Activated naive CD8-positive, alpha-beta T cell (primary cell): Measurements from ENCODE around the gene STK32B.

Experiments used
- H3K27ac Mint-ChIP-seq: one replicate; pipeline ENCODE4 v1.8.0; 2021; ENCODE audit warnings: mixed read lengths
- H3K27me3 Mint-ChIP-seq: one replicate; pipeline ENCODE4 v1.8.0; 2021; ENCODE audit warnings: mixed read lengths
- H3K36me3 Mint-ChIP-seq: one replicate; pipeline ENCODE4 v1.8.0; 2021; ENCODE audit warnings: mixed read lengths
- H3K4me1 Mint-ChIP-seq: one replicate; pipeline ENCODE4 v1.8.0; 2021; ENCODE audit warnings: low read depth, mixed read lengths
- H3K4me3 Mint-ChIP-seq: one replicate; pipeline ENCODE4 v1.8.0; 2021; ENCODE audit warnings: mild to moderate bottlenecking, mixed read lengths
- H3K9me3 Mint-ChIP-seq: one replicate; pipeline ENCODE4 v1.8.0; 2021; ENCODE audit warnings: low read depth, mixed read lengths

STK32B gene

DNA sequence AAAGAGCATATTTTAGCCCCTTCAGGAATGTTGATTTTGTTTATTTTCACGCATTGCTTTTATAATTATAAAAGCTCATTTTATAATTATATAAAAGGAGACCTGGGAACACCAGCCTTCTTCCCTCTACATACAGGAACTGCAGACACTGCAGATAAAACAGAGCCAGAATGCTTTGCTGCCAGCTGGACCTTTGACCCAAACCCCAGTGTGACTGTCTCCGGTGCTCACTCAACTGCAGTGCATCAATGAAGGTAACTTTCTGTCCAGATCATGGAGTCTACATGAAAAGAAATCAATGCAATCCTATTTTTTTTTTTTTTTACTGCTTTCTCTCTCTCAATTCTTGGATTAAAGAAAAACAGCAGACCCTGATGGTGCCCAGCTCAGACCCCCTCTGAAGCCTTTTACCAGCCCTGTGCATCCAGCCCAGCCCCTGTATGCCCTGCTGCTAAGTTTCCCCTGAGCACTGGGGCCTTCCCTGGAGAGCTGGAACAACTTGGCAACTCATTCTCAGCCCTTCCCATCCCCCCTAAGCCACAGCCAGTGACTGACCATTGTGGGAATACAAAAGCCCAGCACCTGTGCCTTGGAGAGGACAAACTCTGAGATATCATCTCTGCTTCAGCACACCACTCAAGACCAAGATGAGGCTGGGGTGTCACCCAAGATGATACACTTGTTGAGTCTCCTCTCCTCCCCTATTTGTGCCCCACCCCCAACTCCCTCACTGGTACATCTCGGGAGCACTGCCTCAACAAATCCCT, 475.0 kb downstream of the STK32B start:
- Mint-ChIP-seq H3K27ac (no peak overlapping the region), H3K9me3 (no peaks in the 10 kb centered on the region), H3K36me3 (no peaks in the 10 kb centered on the region), H3K4me3 (no peak overlapping the region), H3K27me3 (no peaks in the 10 kb centered on the region), H3K4me1 (no peaks in the 10 kb centered on the region)

DNA sequence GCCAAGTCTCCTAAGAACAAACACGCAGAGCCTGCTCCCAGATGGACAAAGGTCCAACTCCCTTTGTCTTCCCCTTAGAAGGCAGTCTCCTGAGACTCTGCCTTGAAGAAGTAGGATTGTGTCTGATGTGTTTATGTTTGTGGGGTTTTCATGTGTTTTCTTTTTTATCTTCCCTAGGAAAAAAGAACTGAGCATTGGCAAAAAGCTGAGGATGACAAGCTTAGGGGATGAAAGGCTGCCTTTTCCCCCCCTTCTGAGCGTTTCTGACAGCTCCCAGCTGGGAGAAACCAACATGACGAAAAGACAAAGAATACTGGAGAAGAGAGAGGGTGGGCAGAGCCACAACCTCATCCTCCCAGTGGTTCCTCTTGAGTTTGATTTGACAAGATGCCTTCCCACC, 475.9 kb downstream of the STK32B start:
- no peaks in the 10 kb centered on the region for H3K4me1 Mint-ChIP-seq
- no peak overlapping the region for H3K4me3 Mint-ChIP-seq

GRCh38 chr4:5528031-5528436, 476.8 kb downstream of the STK32B start:
- H3K27me3 Mint-ChIP-seq = peaks cover 3% of the 10 kb centered on the region
- no peaks in the 10 kb centered on the region for H3K36me3 Mint-ChIP-seq
- H3K9me3 Mint-ChIP-seq = no peaks in the 10 kb centered on the region
- no peaks in the 10 kb centered on the region for H3K4me1 Mint-ChIP-seq
- H3K4me3 Mint-ChIP-seq = no peak overlapping the region
- H3K27ac Mint-ChIP-seq = no peak overlapping the region

More for the DNA sequence above, 475.9 kb downstream of the STK32B start:
- H3K36me3 Mint-ChIP-seq = no peaks in the 10 kb centered on the region
- H3K9me3 Mint-ChIP-seq = no peaks in the 10 kb centered on the region
- no peak overlapping the region for H3K27ac Mint-ChIP-seq
- peaks cover 1% of the 10 kb centered on the region for H3K27me3 Mint-ChIP-seq

DNA sequence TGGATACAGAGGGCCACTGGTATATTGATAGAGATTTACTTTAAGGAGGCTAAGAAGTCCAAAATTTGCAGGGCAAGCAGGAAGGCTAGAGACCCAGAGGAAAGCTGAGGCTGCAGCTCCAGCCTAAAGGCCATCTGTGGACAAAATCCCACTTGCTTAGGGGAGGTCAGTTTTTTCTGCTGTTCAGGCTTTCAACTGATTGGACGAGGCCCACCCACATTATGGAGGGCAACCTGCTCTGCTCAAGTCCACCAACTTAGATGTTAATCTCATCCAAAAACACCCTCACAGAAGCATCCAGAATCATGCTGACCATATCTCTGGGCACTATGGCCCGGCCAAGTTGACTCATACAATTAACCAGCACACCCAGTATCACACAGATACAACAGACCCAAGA, 480.8 kb downstream of the STK32B start:
- Mint-ChIP-seq H3K27ac (no peak overlapping the region), H3K4me1 (no peaks in the 10 kb centered on the region), H3K9me3 (peaks cover 4% of the 10 kb centered on the region), H3K36me3 (peaks cover 3% of the 10 kb centered on the region), H3K27me3 (peaks cover 3% of the 10 kb centered on the region), H3K4me3 (no peak overlapping the region)

DNA sequence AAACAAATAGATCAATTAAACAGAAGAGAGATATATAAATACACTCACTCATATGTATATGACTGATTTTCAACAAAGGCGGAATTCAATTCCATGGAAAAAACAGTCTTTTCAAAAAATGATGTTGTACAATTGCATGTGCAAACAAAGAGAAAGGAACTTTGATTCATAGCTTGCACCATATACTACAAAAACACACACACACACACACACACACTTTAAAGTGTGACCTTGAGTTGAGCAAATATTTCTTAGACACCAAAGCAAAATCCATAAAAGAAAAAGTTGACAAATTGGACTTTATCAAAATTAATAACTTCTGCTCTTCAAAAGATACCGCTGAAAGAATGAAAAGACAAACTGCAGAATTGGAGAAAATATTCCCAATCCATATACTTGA, 488.3 kb downstream of the STK32B start:
- H3K9me3 Mint-ChIP-seq = peaks cover 4% of the 10 kb centered on the region
- no peak overlapping the region for H3K4me3 Mint-ChIP-seq
- no peaks in the 10 kb centered on the region for H3K27me3 Mint-ChIP-seq
- H3K27ac Mint-ChIP-seq = no peak overlapping the region
- H3K36me3 Mint-ChIP-seq = no peaks in the 10 kb centered on the region
- no peaks in the 10 kb centered on the region for H3K4me1 Mint-ChIP-seq

DNA sequence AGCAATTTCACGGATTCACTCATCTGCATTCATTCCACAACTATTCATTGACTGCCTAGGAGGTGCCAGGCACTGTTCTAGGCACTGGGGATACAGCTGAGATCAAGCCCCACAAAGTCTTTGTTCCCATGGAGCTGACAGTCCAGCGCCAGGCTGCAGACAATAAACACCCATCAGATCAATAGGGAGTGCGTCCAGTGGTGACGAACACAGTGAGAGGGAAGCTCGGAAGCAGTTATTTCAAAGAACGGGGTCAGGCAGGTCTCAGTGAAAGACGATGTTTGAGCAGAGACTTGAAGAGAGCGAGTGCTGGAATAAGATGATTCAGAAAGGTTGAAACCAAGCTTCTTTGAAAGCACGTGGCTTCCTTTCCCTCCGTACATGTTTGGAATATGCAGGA, 489.9 kb downstream of the STK32B start:
- no peaks in the 10 kb centered on the region for H3K36me3 Mint-ChIP-seq
- no peaks in the 10 kb centered on the region for H3K4me1 Mint-ChIP-seq
- no peaks in the 10 kb centered on the region for H3K27me3 Mint-ChIP-seq
- H3K9me3 Mint-ChIP-seq = no peaks in the 10 kb centered on the region
- no peak overlapping the region for H3K4me3 Mint-ChIP-seq
- H3K27ac Mint-ChIP-seq = no peak overlapping the region

DNA sequence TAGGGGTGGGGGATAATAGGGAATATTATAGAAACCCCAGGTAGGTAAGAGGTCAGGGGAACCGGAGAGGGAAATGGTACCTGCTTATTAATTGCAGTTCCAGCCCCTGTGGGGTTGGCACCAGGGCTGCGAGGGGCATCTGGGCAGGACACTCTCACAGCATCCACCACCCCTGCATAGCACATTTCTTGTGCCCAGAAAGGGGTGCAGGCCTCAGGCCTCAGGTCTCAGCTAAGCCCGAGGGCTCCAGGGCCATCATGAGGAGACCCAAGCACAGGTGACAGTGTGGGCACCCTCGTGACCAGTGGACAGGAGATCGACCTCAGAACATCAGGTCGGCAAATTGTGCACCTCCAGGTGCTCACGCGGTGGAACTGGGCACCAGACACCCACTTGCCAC, 492.4 kb downstream of the STK32B start:
- no peak overlapping the region for H3K4me3 Mint-ChIP-seq
- no peaks in the 10 kb centered on the region for H3K36me3 Mint-ChIP-seq

DNA sequence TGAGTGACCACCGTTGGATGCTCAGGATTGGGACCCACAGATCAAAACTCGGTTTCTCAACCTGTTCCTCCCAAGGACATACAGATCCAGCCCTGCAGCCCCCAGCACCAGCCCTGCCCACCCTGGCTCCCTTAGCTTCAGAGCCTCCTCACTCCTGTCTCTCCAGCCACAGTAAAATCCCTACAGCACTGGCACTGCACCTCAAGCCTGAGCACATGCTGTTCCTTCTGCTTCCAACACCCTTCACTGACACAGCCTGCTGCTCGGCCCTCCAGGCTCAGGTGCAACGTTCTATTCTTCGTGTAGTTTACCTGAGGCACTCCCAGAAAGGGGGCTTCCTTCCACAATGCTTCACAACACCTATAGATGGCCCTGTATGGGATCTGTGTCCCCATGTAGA, 493.5 kb downstream of the STK32B start:
- Mint-ChIP-seq H3K27ac (no peak overlapping the region), H3K4me3 (no peak overlapping the region), H3K4me1 (no peaks in the 10 kb centered on the region), H3K27me3 (no peaks in the 10 kb centered on the region), H3K36me3 (no peaks in the 10 kb centered on the region), H3K9me3 (no peaks in the 10 kb centered on the region)

More for the DNA sequence above, 492.4 kb downstream of the STK32B start:
- Mint-ChIP-seq H3K27ac (no peak overlapping the region), H3K9me3 (no peaks in the 10 kb centered on the region), H3K4me1 (no peaks in the 10 kb centered on the region), H3K27me3 (no peaks in the 10 kb centered on the region)

GRCh38 chr4:5545271-5545670, 494.0 kb downstream of the STK32B start:
- Mint-ChIP-seq H3K9me3 (no peaks in the 10 kb centered on the region), H3K27me3 (no peaks in the 10 kb centered on the region), H3K4me3 (no peak overlapping the region), H3K27ac (no peak overlapping the region), H3K4me1 (no peaks in the 10 kb centered on the region), H3K36me3 (no peaks in the 10 kb centered on the region)

GRCh38 chr4:5547651-5548249, 496.5 kb downstream of the STK32B start:
- H3K27ac Mint-ChIP-seq = no peak overlapping the region
- peaks cover 7% of the 10 kb centered on the region for H3K27me3 Mint-ChIP-seq
- H3K4me3 Mint-ChIP-seq = no peak overlapping the region
- no peaks in the 10 kb centered on the region for H3K9me3 Mint-ChIP-seq
- no peaks in the 10 kb centered on the region for H3K4me1 Mint-ChIP-seq
- H3K36me3 Mint-ChIP-seq = no peaks in the 10 kb centered on the region
